HepG2 (cell line): ENCODE results near the gene TSNAXIP1. TPM values are rescaled to one million over a fixed set of nuclear protein-coding genes. Genes with fewer than 3 reads are reported as not detected.

Experiments used
- ATAC-seq: fragments of 200-7000 bp; cut with Tn5 transposase; 3 replicates; pipeline ENCODE4 v1.9.1; 2020; ENCODE audit warnings: mild to moderate bottlenecking, moderate library complexity
- BruUV-seq: library from RNA; stranded (reverse); fragments of 400-500 nt; replicated peaks from 2 replicates; lab custom pipeline; 2021; lab: Mats Ljungman, UMichigan
- CTCF ChIA-PET: fragments of 300-600 bp; formaldehyde crosslinking; extraction: SDS; loops from one replicate; lab custom pipeline; 2021; ENCODE audit warnings: low total read pairs, inconsistent platforms, low intra/inter-chr PET ratio; lab: Yijun Ruan, JAX
- POLR2A ChIA-PET: fragments of 350-600 bp; sonication (Branson Sonifier 250); formaldehyde crosslinking; loops from one replicate; lab custom pipeline; 2020; ENCODE audit warnings: antibody characterized with exemption, inconsistent platforms; lab: Yijun Ruan, JAX
- DNase-seq: peaks from one replicate; pipeline ENCODE4 v3.0.0-alpha.2; 2015; ENCODE audit warnings: low spot score
- FAIRE-seq: peaks from 3 replicates; lab custom pipeline; 2011; peaks lifted over from hg19 to GRCh38; lab: Jason Lieb, UNC
- H2AFZ ChIP-seq: one replicate; pipeline ENCODE4 v1.6.1; 2011; ENCODE audit warnings: low read length, inconsistent platforms
- H3K27ac ChIP-seq: fragments of 300-600 bp; 3 replicates; pipeline ENCODE4 v1.8.0; 2011; ENCODE audit warnings: mixed run types, mild to moderate bottlenecking, mixed read lengths, low read length, inconsistent platforms; ENCODE audit not compliant: insufficient read depth; ENCODE audit errors: extremely low read length
- H3K27me3 ChIP-seq, 2 experiments: fragments of 200-600 bp in 1 of 2; 2 replicates in 1 of 2; 3 replicates in 1 of 2; pipeline versions ENCODE4 v1.6.0 to v1.8.0; 2011; ENCODE audit warnings: low read length in 2 of 2, mild to moderate bottlenecking in 2 of 2, moderate library complexity in 2 of 2, inconsistent platforms in 1 of 2; ENCODE audit not compliant: insufficient read depth in 2 of 2, control insufficient read depth in 1 of 2
- H3K36me3 ChIP-seq, 2 experiments: fragments of 200-600 bp in 1 of 2; replicated peaks in 1 of 2; 2 replicates in 1 of 2; 3 replicates in 1 of 2; pipeline versions ENCODE4 v1.5.1 to v1.8.0; 2011; ENCODE audit warnings: low read length in 2 of 2, inconsistent platforms in 1 of 2; ENCODE audit not compliant: insufficient read depth in 2 of 2, control insufficient read depth in 1 of 2
- H3K4me1 ChIP-seq: 2 replicates; pipeline ENCODE4 v1.5.1; 2012; ENCODE audit warnings: low read length, inconsistent platforms; ENCODE audit not compliant: insufficient read depth
- H3K4me2 ChIP-seq: 2 replicates; pipeline ENCODE4 v1.6.0; 2011; ENCODE audit warnings: low read depth, low read length, inconsistent platforms
- H3K4me3 ChIP-seq, 3 experiments: fragments of 200-600 bp in 1 of 3; sonication (generic), shearing (Covaris generic) in 1 of 3; replicated peaks in 1 of 3; 2 replicates each; pipeline ENCODE4 v1.5.1; 2011 to 2016; ENCODE audit warnings: low read length in 3 of 3, inconsistent platforms in 2 of 3, low read depth in 2 of 3, mild to moderate bottlenecking in 2 of 3, control low read depth in 1 of 3, mixed read lengths in 1 of 3; ENCODE audit not compliant: insufficient read depth in 1 of 3
- H3K79me2 ChIP-seq: one replicate; pipeline ENCODE4 v1.6.1; 2011; ENCODE audit warnings: low read length, inconsistent platforms; ENCODE audit not compliant: insufficient read depth
- H3K9ac ChIP-seq: 2 replicates; pipeline ENCODE4 v1.6.0; 2011; ENCODE audit warnings: mild to moderate bottlenecking, low read depth, low read length, inconsistent platforms; ENCODE audit not compliant: insufficient read depth
- H3K9me3 ChIP-seq: 2 replicates; pipeline ENCODE4 v1.5.1; 2012; ENCODE audit warnings: mild to moderate bottlenecking, low read length
- H4K20me1 ChIP-seq: 2 replicates; pipeline ENCODE4 v1.6.0; 2011; ENCODE audit warnings: inconsistent platforms, mild to moderate bottlenecking, low read length, moderate library complexity; ENCODE audit not compliant: insufficient read depth
- HBP1 ChIP-seq: IDR thresholded peaks from 2 replicates; pipeline ENCODE4 v1.6.1; 2016; ENCODE audit warnings: low read depth, control low read depth
- NBN ChIP-seq: fragments of 450-650 bp; conservative IDR thresholded peaks from 2 replicates; pipeline ENCODE4 v1.6.1; 2017
- PHF5A ChIP-seq: IDR thresholded peaks from one replicate; pipeline ENCODE4 v1.6.1; 2018; ENCODE audit warnings: low read depth, missing genetic modification reagents; ENCODE audit not compliant: unreplicated experiment
- SIN3B ChIP-seq: fragments of 150-350 bp; IDR thresholded peaks from 2 replicates; pipeline ENCODE4 v1.6.1; 2014; ENCODE audit warnings: low read length
- SPEN ChIP-seq: sonication (generic); formaldehyde crosslinking; IDR thresholded peaks from 2 replicates; pipeline ENCODE4 v1.5.1; 2020; ENCODE audit warnings: low read depth, mild to moderate bottlenecking, missing genetic modification reagents
- TCF12 ChIP-seq, 2 experiments: fragments of 450-650 bp in 1 of 2; sonication (generic) in 1 of 2; formaldehyde crosslinking in 1 of 2; IDR thresholded peaks; 2 replicates each; pipeline versions ENCODE4 v1.6.1 to v1.8.0; 2017 to 2022; ENCODE audit warnings: antibody characterized with exemption in 1 of 2, mild to moderate bottlenecking in 1 of 2, missing genetic modification reagents in 1 of 2, moderate library complexity in 1 of 2
- TSC22D2 ChIP-seq: sonication (generic); formaldehyde crosslinking; IDR thresholded peaks from 2 replicates; pipeline ENCODE4 v1.5.1; 2020; ENCODE audit warnings: missing genetic modification reagents, mild to moderate bottlenecking, borderline replicate concordance
- ZNF280B ChIP-seq: sonication (generic); formaldehyde crosslinking; IDR thresholded peaks from 2 replicates; pipeline ENCODE4 v1.5.0; 2020; ENCODE audit warnings: missing genetic modification reagents, mild to moderate bottlenecking, borderline replicate concordance
- ZNF512 ChIP-seq: sonication (generic); formaldehyde crosslinking; IDR thresholded peaks from 2 replicates; pipeline ENCODE4 v1.4.0; 2020; ENCODE audit warnings: mild to moderate bottlenecking, missing genetic modification reagents
- WGBS: methylation state at CpG from one replicate; pipeline ENCODE4 v1.1.6; 2017; ENCODE audit warnings: low lambda C conversion rate; 5-methylcytosine and 5-hydroxymethylcytosine counted together
- in situ Hi-C: cut with HindIII; loops from 2 replicates; pipeline ENCODE4 v1.10.0; 2017; ENCODE audit warnings: low pct_unique_long_range_greater_than_20kb; ENCODE audit not compliant: extremely low pct_ligation_motif_present
- intact Hi-C: fragments of 100-400 bp; cut with micrococcal nuclease; formaldehyde crosslinking; loops from one replicate; pipeline ENCODE4 v1.10.0; 2022; ENCODE audit not compliant: unreplicated experiment
- polyA plus RNA-seq, 8 experiments: library from polyadenylated mRNA; depleted of rRNA in 3 of 8; stranded (reverse) in 7 of 8; unstranded in 1 of 8; fragments of >200 nt; fragmentation: Illumina TruSeq in 4 of 8; extraction: Trizol in 4 of 8; gene quantifications; 2 replicates each; pipeline versions ENCODE4 v1.2.1 to v1.2.3, GENCODE V29; 2011 to 2016; ENCODE audit warnings: low read depth in 4 of 8, missing spikeins in 1 of 8, mixed read lengths in 1 of 8; ENCODE audit not compliant: insufficient read depth in 1 of 8
- total RNA-seq, 5 experiments: library from RNA; depleted of rRNA; stranded (reverse); fragments of >200 nt; fragmentation: Illumina TruSeq; extraction: Trizol; gene quantifications; 2 replicates each; pipeline ENCODE4 v1.2.3, GENCODE V29; 2016; ENCODE audit warnings: low read depth in 1 of 5

TSNAXIP1 gene
- total and polyA plus RNA-seq, 2 of the 13 experiments (the other 11 are each of a cell fraction or from before 2014, with no cell fraction given) = 0.37 to 0.86 TPM

- no peak for TF ChIP-seq TCF12 (IDR thresholded peaks at IDR 0.05)
- no peak for TF ChIP-seq TCF12 (CRISPR knock-in tag; IDR thresholded peaks at IDR 0.05)
- no peak for TF ChIP-seq NBN
- no peak for TF ChIP-seq ZNF512
- TF ChIP-seq PHF5A (CRISPR knock-in tag) = no peak
- no peak for TF ChIP-seq SIN3B
- no peak for TF ChIP-seq TSC22D2 (CRISPR knock-in tag)
- TF ChIP-seq ZNF280B (CRISPR knock-in tag) = no peak
Measured at GRCh38 chr16:67783353-67783725, 23.4 kb upstream of the TSNAXIP1 start (continued).

GRCh38 chr16:67786491-67786890 is 20.2 kb upstream of the TSNAXIP1 start:
- intact Hi-C loops (no loop called here), in situ Hi-C loops (no loop called here)
- TF ChIP-seq SPEN (CRISPR knock-in tag) (no peak), HBP1 (CRISPR knock-in tag) (no peak)
- Histone ChIP-seq H3K4me3 (no peak overlapping the region), H3K36me3 (peaks cover 5 to 15% of the 10 kb centered on the region in 2 experiments; a peak in 2 of 5 replicates), H4K20me1 (peaks cover 4% of the 10 kb centered on the region), H3K79me2 (peaks cover 17% of the 10 kb centered on the region), H3K27me3 (no peaks in the 10 kb centered on the region), H3K4me2 (no peak overlapping the region), H2AFZ (no peak overlapping the region), H3K27ac (no peak overlapping the region), H3K4me1 (no peaks in the 10 kb centered on the region), H3K9ac (no peak overlapping the region), H3K9me3 (no peaks in the 10 kb centered on the region)
- POLR2A ChIA-PET = no interaction called here
- CTCF ChIA-PET = no interaction called here
- ATAC-seq (no peak), DNase-seq (no peak), FAIRE-seq (no peak)
- 99% methylated on average over 5 of the region's 5 CpGs for WGBS
- BruUV-seq = no TSS peak
